ENCODE results near the gene GPR155. TPM values are rescaled to one million over a fixed set of nuclear protein-coding genes. Genes with fewer than 3 reads are reported as not detected.

The GPR155 gene
- total RNA-seq, 5 donors from 2014 or later (not counting 1 experiment from before 2014, with no cell fraction given) = 12.4 to 25.2 (median 17.8) TPM

GRCh38 chr2:174439950-174440349, 46.9 kb downstream of the GPR155 start:
- H3K4me3 ChIP-seq (ENCODE audit: control insufficient read depth in 1 of 2, extremely low read depth in 1 of 2, low read length in 1 of 2) = no peak overlapping the region
- WGBS (ENCODE audit: insufficient coverage) = 100% methylated on average over 1 of the region's 2 CpGs
- no peaks in the 10 kb centered on the region for H3K4me1 ChIP-seq (ENCODE audit: control insufficient read depth in 1 of 2, extremely low read depth in 1 of 2, insufficient read depth in 2 of 2, low read length in 2 of 2)
- H3K9me3 ChIP-seq = no peaks in the 10 kb centered on the region
- no peak overlapping the region for H3K27ac ChIP-seq (ENCODE audit: low read length)
- no peaks in the 10 kb centered on the region for H3K27me3 ChIP-seq (replicated peaks in 1 of 2; ENCODE audit: control insufficient read depth in 2 of 2, extremely low read depth in 1 of 2, insufficient read depth in 2 of 2, low read length in 1 of 2)
- ChIA-PET POLR2A (no interaction called here), CTCF (no interaction called here)
- Mint-ChIP-seq H3K4me1 (no peaks in the 10 kb centered on the region), H3K27ac (no peak overlapping the region), H3K9me3 (no peaks in the 10 kb centered on the region), H3K4me3 (no peak overlapping the region), H3K36me3 (peaks cover 30% of the 10 kb centered on the region), H3K27me3 (no peaks in the 10 kb centered on the region)
- ATAC-seq (replicated peaks in 1 of 4) (no peak), DNase-seq (no peak)
- H3K36me3 ChIP-seq (ENCODE audit: control insufficient read depth in 2 of 2, extremely low read depth in 1 of 2, insufficient read depth in 1 of 2, low read length in 1 of 2) = peaks cover 0 to 50% of the 10 kb centered on the region in 2 donors

- H3K9me3 ChIP-seq = no peaks in the 10 kb centered on the region
- Mint-ChIP-seq H3K36me3 (peaks cover 26% of the 10 kb centered on the region), H3K4me1 (no peaks in the 10 kb centered on the region), H3K4me3 (no peak overlapping the region), H3K9me3 (no peaks in the 10 kb centered on the region), H3K27ac (no peak overlapping the region), H3K27me3 (no peaks in the 10 kb centered on the region)
- no peak overlapping the region for H3K4me3 ChIP-seq (ENCODE audit: control insufficient read depth in 1 of 2, extremely low read depth in 1 of 2, low read length in 1 of 2)
- ChIA-PET POLR2A (no interaction called here), CTCF (no interaction called here)
- no peaks in the 10 kb centered on the region for H3K27me3 ChIP-seq (replicated peaks in 1 of 2; ENCODE audit: control insufficient read depth in 2 of 2, extremely low read depth in 1 of 2, insufficient read depth in 2 of 2, low read length in 1 of 2)
- DNase-seq (no peak), ATAC-seq (replicated peaks in 1 of 4) (no peak)
- H3K27ac ChIP-seq (ENCODE audit: low read length) = no peak overlapping the region
- no CpG with 5 or more reads among the region's 2 CpGs for WGBS (ENCODE audit: insufficient coverage)
- no peaks in the 10 kb centered on the region for H3K4me1 ChIP-seq (ENCODE audit: control insufficient read depth in 1 of 2, extremely low read depth in 1 of 2, insufficient read depth in 2 of 2, low read length in 2 of 2)
- peaks cover 0 to 45% of the 10 kb centered on the region in 2 donors for H3K36me3 ChIP-seq (ENCODE audit: control insufficient read depth in 2 of 2, extremely low read depth in 1 of 2, insufficient read depth in 1 of 2, low read length in 1 of 2)
Measured at GRCh38 chr2:174439323-174439722, 47.5 kb downstream of the GPR155 start.

- Mint-ChIP-seq H3K9me3 (no peaks in the 10 kb centered on the region), H3K4me1 (no peaks in the 10 kb centered on the region), H3K4me3 (no peak overlapping the region), H3K27me3 (no peaks in the 10 kb centered on the region), H3K36me3 (peaks cover 29% of the 10 kb centered on the region), H3K27ac (no peak overlapping the region)
- no peak overlapping the region for H3K4me3 ChIP-seq (ENCODE audit: control insufficient read depth in 1 of 2, extremely low read depth in 1 of 2, low read length in 1 of 2)
- POLR2A ChIA-PET = interaction anchor here in 1 of 2 donors (0.5 kb wide), 1 partner anchor 127 kb away, joined by 4 read pairs; no protein-coding TSS in a partner anchor
- no peaks in the 10 kb centered on the region for H3K27me3 ChIP-seq (replicated peaks in 1 of 2; ENCODE audit: control insufficient read depth in 2 of 2, extremely low read depth in 1 of 2, insufficient read depth in 2 of 2, low read length in 1 of 2)
- no peaks in the 10 kb centered on the region for H3K9me3 ChIP-seq
- CTCF ChIA-PET = no interaction called here
- no CpG with 5 or more reads among the region's 13 CpGs for WGBS (ENCODE audit: insufficient coverage)
- H3K36me3 ChIP-seq (ENCODE audit: control insufficient read depth in 2 of 2, extremely low read depth in 1 of 2, insufficient read depth in 1 of 2, low read length in 1 of 2) = peaks cover 0 to 43% of the 10 kb centered on the region in 2 donors
- H3K4me1 ChIP-seq (ENCODE audit: control insufficient read depth in 1 of 2, extremely low read depth in 1 of 2, insufficient read depth in 2 of 2, low read length in 2 of 2) = no peaks in the 10 kb centered on the region
- ATAC-seq (replicated peaks in 1 of 4) (no peak), DNase-seq (no peak)
- no peak overlapping the region for H3K27ac ChIP-seq (ENCODE audit: low read length)
Measured at GRCh38 chr2:174438146-174438886, 48.5 kb downstream of the GPR155 start.

GRCh38 chr2:174436351-174436750, 50.5 kb downstream of the GPR155 start:
- Histone ChIP-seq H3K9me3 (no peaks in the 10 kb centered on the region), H3K27me3 (replicated peaks in 1 of 2; ENCODE audit: control insufficient read depth in 2 of 2, extremely low read depth in 1 of 2, insufficient read depth in 2 of 2, low read length in 1 of 2) (no peaks in the 10 kb centered on the region), H3K4me1 (ENCODE audit: control insufficient read depth in 1 of 2, extremely low read depth in 1 of 2, insufficient read depth in 2 of 2, low read length in 2 of 2) (no peaks in the 10 kb centered on the region), H3K4me3 (ENCODE audit: control insufficient read depth in 1 of 2, extremely low read depth in 1 of 2, low read length in 1 of 2) (no peak overlapping the region), H3K36me3 (ENCODE audit: control insufficient read depth in 2 of 2, extremely low read depth in 1 of 2, insufficient read depth in 1 of 2, low read length in 1 of 2) (peaks cover 0 to 25% of the 10 kb centered on the region in 2 donors), H3K27ac (ENCODE audit: low read length) (no peak overlapping the region)
- peaks cover 34% of the 10 kb centered on the region for H3K36me3 Mint-ChIP-seq
- ChIA-PET POLR2A (interaction anchor here (0.7 kb wide), 2 partner anchors 9 to 295 kb away, joined by 3 to 4 read pairs; no protein-coding TSS in a partner anchor), CTCF (interaction anchor here in 1 of 2 donors (0.6 kb wide), 1 partner anchor 62 kb away, joined by 3 read pairs; no protein-coding TSS in a partner anchor)
- H3K27me3 Mint-ChIP-seq = no peaks in the 10 kb centered on the region
- no peak overlapping the region for H3K27ac Mint-ChIP-seq
- H3K4me3 Mint-ChIP-seq = no peak overlapping the region
- no peaks in the 10 kb centered on the region for H3K9me3 Mint-ChIP-seq
- no peak for ATAC-seq (replicated peaks in 1 of 4)
- no peaks in the 10 kb centered on the region for H3K4me1 Mint-ChIP-seq
- no peak for DNase-seq

- no peaks in the 10 kb centered on the region for H3K9me3 ChIP-seq
- H3K27me3 ChIP-seq (replicated peaks in 1 of 2; ENCODE audit: control insufficient read depth in 2 of 2, extremely low read depth in 1 of 2, insufficient read depth in 2 of 2, low read length in 1 of 2) = no peaks in the 10 kb centered on the region
- H3K36me3 ChIP-seq (ENCODE audit: control insufficient read depth in 2 of 2, extremely low read depth in 1 of 2, insufficient read depth in 1 of 2, low read length in 1 of 2) = peaks cover 0 to 12% of the 10 kb centered on the region in 2 donors
- no CpG with 5 or more reads among the region's 1 CpG for WGBS (ENCODE audit: insufficient coverage)
- Mint-ChIP-seq H3K4me1 (no peaks in the 10 kb centered on the region), H3K27ac (no peak overlapping the region), H3K4me3 (no peak overlapping the region), H3K27me3 (no peaks in the 10 kb centered on the region), H3K36me3 (peaks cover 51% of the 10 kb centered on the region), H3K9me3 (peaks cover 0 to 5% (median 5%) of the 10 kb centered on the region in 3 donors)
- ATAC-seq (replicated peaks in 1 of 4) (no peak), DNase-seq (no peak)
- POLR2A ChIA-PET = no interaction called here
- no peak overlapping the region for H3K4me3 ChIP-seq (ENCODE audit: control insufficient read depth in 1 of 2, extremely low read depth in 1 of 2, low read length in 1 of 2)
- no peak overlapping the region for H3K27ac ChIP-seq (ENCODE audit: low read length)
- H3K4me1 ChIP-seq (ENCODE audit: control insufficient read depth in 1 of 2, extremely low read depth in 1 of 2, insufficient read depth in 2 of 2, low read length in 2 of 2) = no peaks in the 10 kb centered on the region
- CTCF ChIA-PET = interaction anchor here (0.6 to 0.7 kb wide), 2 partner anchors 604 to 737 kb away, joined by 3 read pairs; no protein-coding TSS in a partner anchor
Measured at GRCh38 chr2:174431902-174432301, 54.9 kb downstream of the GPR155 start.

GRCh38 chr2:174430066-174430465, 56.8 kb downstream of the GPR155 start:
- Mint-ChIP-seq H3K27me3 (no peaks in the 10 kb centered on the region), H3K4me1 (no peaks in the 10 kb centered on the region), H3K36me3 (peaks cover 42% of the 10 kb centered on the region), H3K9me3 (peaks cover 0 to 5% (median 5%) of the 10 kb centered on the region in 3 donors), H3K27ac (no peak overlapping the region), H3K4me3 (no peak overlapping the region)
- no peaks in the 10 kb centered on the region for H3K4me1 ChIP-seq (ENCODE audit: control insufficient read depth in 1 of 2, extremely low read depth in 1 of 2, insufficient read depth in 2 of 2, low read length in 2 of 2)
- no peak for DNase-seq
- ChIA-PET POLR2A (no interaction called here), CTCF (no interaction called here)
- whole genome bisulfite sequencing (ENCODE audit: insufficient coverage) = no CpG with 5 or more reads among the region's 2 CpGs
- ATAC-seq (replicated peaks in 1 of 4) = no peak
- peaks cover 0 to 6% of the 10 kb centered on the region in 2 donors for H3K36me3 ChIP-seq (ENCODE audit: control insufficient read depth in 2 of 2, extremely low read depth in 1 of 2, insufficient read depth in 1 of 2, low read length in 1 of 2)
- no peaks in the 10 kb centered on the region for H3K9me3 ChIP-seq
- no peak overlapping the region for H3K4me3 ChIP-seq (ENCODE audit: control insufficient read depth in 1 of 2, extremely low read depth in 1 of 2, low read length in 1 of 2)
- no peaks in the 10 kb centered on the region for H3K27me3 ChIP-seq (replicated peaks in 1 of 2; ENCODE audit: control insufficient read depth in 2 of 2, extremely low read depth in 1 of 2, insufficient read depth in 2 of 2, low read length in 1 of 2)
- H3K27ac ChIP-seq (ENCODE audit: low read length) = no peak overlapping the region
